Upper lobe of left lung (tissue), 6 donors: Measurements from ENCODE around the gene ADCY9. TPM values are rescaled to one million over a fixed set of nuclear protein-coding genes. Genes with fewer than 3 reads are reported as not detected.

Source experiments
- ATAC-seq, 2 donors: fragments of 200-7000 bp; cut with Tn5 transposase; one replicate each; pipeline ENCODE4 v1.9.1; 2022; ENCODE audit warnings: mild to moderate bottlenecking in 2 of 2, moderate library complexity in 2 of 2; ENCODE audit not compliant: low FRiP score in 2 of 2
- DNase-seq, 2 donors: peaks; one replicate each; pipeline ENCODE4 v3.0.0-alpha.2; 2019 to 2020
- H3K27ac ChIP-seq, 4 donors: fragments of 200-600 bp; sonication (generic); one replicate each; pipeline ENCODE4 v1.5.1; 2016 to 2019
- H3K27me3 ChIP-seq, 4 donors: fragments of 200-600 bp; sonication (generic); one replicate each; pipeline ENCODE4 v1.5.1; 2017 to 2019
- H3K36me3 ChIP-seq, 4 donors: fragments of 200-600 bp; sonication (generic); one replicate each; pipeline ENCODE4 v1.5.1; 2016 to 2019
- H3K4me1 ChIP-seq, 4 donors: fragments of 200-600 bp; sonication (generic); one replicate each; pipeline ENCODE4 v1.5.1; 2018 to 2019
- H3K4me3 ChIP-seq, 4 donors: fragments of 200-600 bp; sonication (generic); one replicate each; pipeline ENCODE4 v1.5.1; 2017 to 2019; ENCODE audit warnings: mild to moderate bottlenecking in 2 of 4, moderate library complexity in 1 of 4
- H3K9me3 ChIP-seq, 4 donors: fragments of 200-600 bp; sonication (generic); one replicate each; pipeline ENCODE4 v1.5.1; 2018 to 2019
- EP300 ChIP-seq, 4 donors: sonication (generic); formaldehyde crosslinking; IDR thresholded peaks; one replicate each; pipeline ENCODE4 v1.5.1; 2017; ENCODE audit warnings: antibody characterized with exemption in 4 of 4, control low read depth in 2 of 4
- POLR2A ChIP-seq, 4 donors: fragments of 450-650 bp; IDR thresholded peaks; one replicate each; pipeline ENCODE4 v1.5.1; 2016 to 2017; ENCODE audit warnings: antibody characterized with exemption in 4 of 4, mild to moderate bottlenecking in 2 of 4
- POLR2AphosphoS5 ChIP-seq, 2 donors: sonication (generic); formaldehyde crosslinking; IDR thresholded peaks; one replicate each; pipeline ENCODE4 v1.5.1; 2017; ENCODE audit warnings: antibody characterized with exemption in 2 of 2
- WGBS, 2 donors: methylation state at CpG; one replicate each; pipeline ENCODE4 v1.1.5; 2017 to 2018; 5-methylcytosine and 5-hydroxymethylcytosine counted together
- total RNA-seq, 6 donors: library from RNA; depleted of rRNA in 4 of 6; stranded (reverse); fragments of >200 nt in 4 of 6; gene quantifications; one replicate each; pipeline versions ENCODE4 v1.1.0 to v1.2.1, GENCODE V29; 2016 to 2021
- TF ChIP-seq, protein P1 (sequence below), 6 experiments: fragments of 450-650 bp in 4 of 6; fragments of 200-600 bp in 2 of 6; sonication (generic) in 2 of 6; IDR thresholded peaks; one replicate each; pipeline ENCODE4 v1.5.1; 2016 to 2019; ENCODE audit warnings: antibody characterized with exemption in 6 of 6
- donor health status: DM: no; HTN: no; CAD: no; lungs with moderate emphysema.
- donor health status: DM: no; HTN: yes; CAD: no; lungs with severe emphysema.

ADCY9 gene
- total RNA-seq, 6 donors from 2014 or later: 46.0 to 80.7 (median 68.4) TPM

DNA sequence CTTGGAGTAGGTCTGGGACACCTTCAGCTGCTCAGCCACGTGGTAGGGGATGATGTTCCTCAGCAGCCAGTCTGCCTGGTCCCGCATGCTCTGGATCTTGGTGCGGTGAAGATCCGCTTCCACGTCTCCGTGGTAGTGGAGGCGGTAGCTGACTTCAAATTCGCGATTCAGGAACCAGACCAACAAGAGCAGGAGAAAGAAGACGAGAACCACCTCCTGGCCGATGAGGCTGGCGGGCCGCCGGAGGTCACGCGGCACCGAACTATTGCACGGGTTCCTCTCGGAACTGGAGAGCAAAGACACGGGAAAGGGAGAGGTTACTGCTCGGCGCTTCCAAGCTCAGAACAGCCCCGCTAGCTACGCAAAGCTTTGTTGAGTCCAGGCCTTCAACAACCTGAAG is 149.6 kb downstream of the ADCY9 start:
- Histone ChIP-seq H3K9me3 (no peaks in the 10 kb centered on the region), H3K36me3 (peaks cover 0 to 29% (median 19%) of the 10 kb centered on the region in 4 donors), H3K4me3 (no peak overlapping the region), H3K4me1 (peaks cover 8 to 13% (median 12%) of the 10 kb centered on the region in 4 donors), H3K27me3 (no peaks in the 10 kb centered on the region), H3K27ac (no peak overlapping the region)
- TF ChIP-seq POLR2AphosphoS5 (IDR thresholded peaks at IDR 0.05) (no peak), EP300 (IDR thresholded peaks at IDR 0.05) (no peak), POLR2A (IDR thresholded peaks at IDR 0.05) (no peak)
- TF ChIP-seq, protein P1, sequence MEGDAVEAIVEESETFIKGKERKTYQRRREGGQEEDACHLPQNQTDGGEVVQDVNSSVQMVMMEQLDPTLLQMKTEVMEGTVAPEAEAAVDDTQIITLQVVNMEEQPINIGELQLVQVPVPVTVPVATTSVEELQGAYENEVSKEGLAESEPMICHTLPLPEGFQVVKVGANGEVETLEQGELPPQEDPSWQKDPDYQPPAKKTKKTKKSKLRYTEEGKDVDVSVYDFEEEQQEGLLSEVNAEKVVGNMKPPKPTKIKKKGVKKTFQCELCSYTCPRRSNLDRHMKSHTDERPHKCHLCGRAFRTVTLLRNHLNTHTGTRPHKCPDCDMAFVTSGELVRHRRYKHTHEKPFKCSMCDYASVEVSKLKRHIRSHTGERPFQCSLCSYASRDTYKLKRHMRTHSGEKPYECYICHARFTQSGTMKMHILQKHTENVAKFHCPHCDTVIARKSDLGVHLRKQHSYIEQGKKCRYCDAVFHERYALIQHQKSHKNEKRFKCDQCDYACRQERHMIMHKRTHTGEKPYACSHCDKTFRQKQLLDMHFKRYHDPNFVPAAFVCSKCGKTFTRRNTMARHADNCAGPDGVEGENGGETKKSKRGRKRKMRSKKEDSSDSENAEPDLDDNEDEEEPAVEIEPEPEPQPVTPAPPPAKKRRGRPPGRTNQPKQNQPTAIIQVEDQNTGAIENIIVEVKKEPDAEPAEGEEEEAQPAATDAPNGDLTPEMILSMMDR (IDR thresholded peaks at IDR 0.05): no peak
- ATAC-seq (no peak), DNase-seq (peak in 1 of 2 donors; percentile 73)
- WGBS, 2 donors: 96 to 98% methylated on average over 20 of the region's 24 CpGs

DNA sequence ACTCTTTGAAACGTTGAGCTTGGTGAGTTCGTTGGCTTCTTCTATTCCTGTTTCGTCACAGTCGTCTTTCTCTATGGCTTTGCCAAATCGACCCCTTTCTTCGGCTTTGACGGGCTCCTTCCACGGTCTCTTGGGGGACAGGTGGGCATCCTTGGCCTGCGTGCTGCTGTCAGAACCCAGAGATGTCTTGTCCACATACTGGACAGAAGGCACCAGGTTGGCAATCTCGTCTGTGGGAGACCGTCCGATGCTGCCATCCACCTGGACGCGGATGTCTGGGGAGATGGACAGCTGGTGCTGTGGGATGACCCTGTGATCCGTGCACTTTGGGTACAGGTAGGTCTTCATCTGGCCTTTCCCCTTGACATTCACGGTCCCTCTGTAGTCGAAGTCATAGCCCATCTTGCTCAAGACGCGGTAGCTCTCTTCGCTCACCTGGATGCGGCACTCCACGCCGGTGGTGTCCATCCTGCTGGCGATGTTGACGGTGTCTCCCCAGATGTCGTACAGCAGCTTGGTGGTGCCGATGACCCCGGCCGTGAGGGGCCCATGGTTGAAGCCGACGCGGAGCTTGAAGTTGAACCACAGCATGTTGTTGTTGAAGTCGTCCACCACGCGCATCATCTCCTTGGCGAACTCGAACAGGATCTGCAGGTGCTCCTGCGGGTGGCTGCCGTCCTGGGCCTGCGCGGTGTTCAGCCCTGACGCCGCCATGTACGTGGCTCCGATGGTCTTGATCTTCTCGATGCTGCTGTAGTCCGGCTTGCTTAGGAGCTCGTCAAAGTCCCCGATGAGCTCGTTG is 150.3 kb downstream of the ADCY9 start:
- Histone ChIP-seq H3K36me3 (peaks cover 0 to 28% (median 16%) of the 10 kb centered on the region in 4 donors), H3K4me1 (peaks cover 15 to 19% (median 17%) of the 10 kb centered on the region in 4 donors), H3K4me3 (no peak overlapping the region), H3K27ac (no peak overlapping the region), H3K9me3 (no peaks in the 10 kb centered on the region), H3K27me3 (no peaks in the 10 kb centered on the region)
- peak in 1 of 2 donors; percentile 77 for DNase-seq
- WGBS, 2 donors: 96 to 97% methylated on average over 48 to 50 of the region's 50 CpGs
- TF ChIP-seq POLR2AphosphoS5 (IDR thresholded peaks at IDR 0.05) (no peak), POLR2A (IDR thresholded peaks at IDR 0.05) (no peak), EP300 (IDR thresholded peaks at IDR 0.05) (no peak)
- TF ChIP-seq, protein P1 (IDR thresholded peaks at IDR 0.05): no peak
- no peak for ATAC-seq

DNA sequence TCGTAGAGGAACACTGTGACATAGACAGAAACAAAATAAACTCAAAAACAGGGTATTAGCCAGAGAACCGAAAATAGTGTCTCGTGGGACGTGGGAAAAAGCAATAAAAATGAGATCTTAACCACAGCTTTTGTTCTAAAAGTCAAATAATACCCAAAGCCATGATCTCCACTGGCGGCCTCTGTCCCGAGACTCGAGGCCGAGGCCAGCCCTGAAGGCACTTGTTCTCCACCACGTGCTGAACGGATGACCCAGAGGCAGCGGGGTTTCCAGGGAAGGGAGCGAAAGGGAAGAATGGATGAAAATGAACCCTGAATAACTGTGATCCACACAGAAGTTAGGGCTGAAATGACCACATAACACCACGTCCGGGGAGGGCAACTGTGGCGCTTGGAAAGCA is 150.9 kb downstream of the ADCY9 start:
- Histone ChIP-seq H3K9me3 (no peaks in the 10 kb centered on the region), H3K4me1 (peaks cover 18 to 21% (median 19%) of the 10 kb centered on the region in 4 donors), H3K4me3 (no peak overlapping the region), H3K27me3 (no peaks in the 10 kb centered on the region), H3K36me3 (peaks cover 0 to 23% (median 16%) of the 10 kb centered on the region in 4 donors), H3K27ac (no peak overlapping the region)
- no peak for TF ChIP-seq EP300 (IDR thresholded peaks at IDR 0.05)
- no peak for TF ChIP-seq POLR2A (IDR thresholded peaks at IDR 0.05)
- no peak for TF ChIP-seq POLR2AphosphoS5 (IDR thresholded peaks at IDR 0.05)
- TF ChIP-seq, protein P1 (IDR thresholded peaks at IDR 0.05): no peak
- no peak for ATAC-seq
- no peak for DNase-seq
- WGBS, 2 donors: 89 to 94% methylated on average over 15 of the region's 15 CpGs

DNA sequence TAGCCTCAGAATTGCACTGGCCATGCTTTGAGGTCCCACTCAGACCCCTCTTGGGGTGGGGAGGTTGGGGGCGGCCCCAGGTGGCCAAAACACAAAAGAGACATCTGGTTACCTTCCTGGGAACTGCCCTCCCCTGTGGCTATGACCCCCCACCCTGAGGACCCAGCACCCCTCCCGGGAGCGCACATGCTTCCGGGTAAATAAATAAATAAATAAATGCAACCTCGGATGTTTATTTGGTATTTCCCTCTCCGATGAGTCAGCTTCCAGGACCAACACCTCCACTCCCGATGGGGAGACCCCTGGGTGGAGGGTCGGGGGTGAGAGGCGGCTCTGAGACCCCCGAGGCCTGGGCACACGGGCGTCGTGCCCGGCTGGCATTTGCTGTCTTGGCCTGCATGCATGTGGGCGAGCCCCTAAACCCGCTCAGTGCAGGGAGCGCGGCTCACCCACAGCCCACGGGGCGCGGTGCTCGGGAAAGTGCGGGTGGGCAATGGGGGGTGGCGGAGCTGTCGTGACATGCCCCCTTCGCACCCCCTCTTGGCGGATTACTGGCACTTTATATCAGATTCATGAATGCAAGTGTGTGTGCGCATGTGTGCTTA is 151.5 kb downstream of the ADCY9 start:
- H3K27me3 ChIP-seq: no peaks in the 10 kb centered on the region
- WGBS, 2 donors: 90 to 96% methylated on average over 22 to 28 of the region's 28 CpGs

More for the DNA sequence above, 151.5 kb downstream of the ADCY9 start:
- TF ChIP-seq EP300 (IDR thresholded peaks at IDR 0.05) (no peak), POLR2AphosphoS5 (IDR thresholded peaks at IDR 0.05) (no peak), POLR2A (IDR thresholded peaks at IDR 0.05) (no peak)
- TF ChIP-seq, protein P1 (IDR thresholded peaks at IDR 0.05): no peak
- peaks cover 19 to 27% (median 22%) of the 10 kb centered on the region in 4 donors for H3K4me1 ChIP-seq
- peak in 1 of 2 donors; percentile 82 for DNase-seq
- no peaks in the 10 kb centered on the region for H3K9me3 ChIP-seq
- peak overlapping the region in 2 of 4 donors; percentile 24 to 63 for H3K27ac ChIP-seq
- H3K4me3 ChIP-seq: no peak overlapping the region
- peaks cover 0 to 23% (median 16%) of the 10 kb centered on the region in 4 donors for H3K36me3 ChIP-seq
- ATAC-seq: no peak
